Measurements from ENCODE around the gene NIT2. TPM values are rescaled to one million over a fixed set of nuclear protein-coding genes. Genes with fewer than 3 reads are reported as not detected.
A peak's percentile ranks its signal among the peaks of the same experiment; 100 is the strongest.

NIT2 gene
- total and polyA plus RNA-seq, 10 of the 15 experiments (the other 5 are each of a cell fraction or from before 2014, with no cell fraction given): 49.3 to 215 (median 76.4) TPM

GRCh38 chr3:100311011-100311410 is 23.5 kb upstream of the NIT2 start (continued):
- TF ChIP-seq ZNF274 (IDR thresholded peaks at IDR 0.05; ENCODE audit: insufficient read depth, insufficient read length): no peak
- TF ChIP-seq GATAD2B (conservative IDR thresholded peaks at IDR 0.05; ENCODE audit: low read depth): no peak
- no peak for TF ChIP-seq ZZZ3 (IDR thresholded peaks at IDR 0.05; ENCODE audit: control insufficient read depth, insufficient read length, low read depth)
- no peak for TF ChIP-seq TAF1 (IDR thresholded peaks at IDR 0.05; ENCODE audit: borderline replicate concordance, low read depth, low read length)
- TF ChIP-seq EP300 (IDR thresholded peaks at IDR 0.05; ENCODE audit: borderline replicate concordance in 1 of 2, control insufficient read depth in 1 of 2, low read depth in 2 of 2, low read length in 2 of 2): no peak
- no peak for TF ChIP-seq BACH1 (IDR thresholded peaks at IDR 0.05; ENCODE audit: borderline replicate concordance)
- TF ChIP-seq CHD1 (IDR thresholded peaks at IDR 0.05; ENCODE audit: low read depth, low read length): no peak
- TF ChIP-seq MLLT1 (IDR thresholded peaks at IDR 0.05): no peak

DNA sequence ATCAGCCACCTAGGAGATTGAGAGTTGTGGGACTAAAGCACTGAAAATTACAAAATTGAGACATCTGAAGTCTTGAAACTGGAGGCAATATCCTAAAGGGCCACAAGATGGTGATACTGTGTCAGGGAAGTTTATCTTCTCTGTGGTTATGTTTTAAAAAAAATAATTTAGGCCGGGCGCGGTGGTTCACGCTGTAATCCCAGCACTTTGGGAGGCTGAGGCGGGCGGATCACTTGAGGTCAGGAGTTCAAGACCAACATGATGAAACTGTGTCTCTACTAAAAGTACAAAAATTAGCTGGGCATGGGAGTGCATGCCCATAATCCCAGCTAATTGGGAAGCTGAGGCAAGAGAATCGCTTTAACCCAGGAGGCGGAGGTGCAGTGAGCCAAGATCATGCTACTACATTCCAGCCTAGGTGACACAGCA is 17.9 kb upstream of the NIT2 start:
- CTCF ChIA-PET: interaction anchor here (0.6 to 4.2 kb wide), 47 partner anchors 10 to 1371 kb away, joined by 3 to 43 read pairs (median 4); partner anchors contain the start of gene LNP1
- RAD21 ChIA-PET (ENCODE audit: unreplicated experiment): interaction anchor here (0.7 to 2.9 kb wide), 24 partner anchors 15 to 485 kb away, joined by 3 to 37 read pairs (median 4); partner anchors contain the start of genes LNP1 and TMEM45A
- peaks cover 0 to 2% of the 10 kb centered on the region in 2 experiments; a peak in 1 of 4 replicates for H3K36me3 ChIP-seq (ENCODE audit: control insufficient read depth in 2 of 2, insufficient read depth in 2 of 2, low read length in 1 of 2)
- WGBS (ENCODE audit: insufficient coverage, insufficient replicate concordance, low lambda C conversion rate, missing lambda C conversion rate): 55% methylated on average over 8 of the region's 8 CpGs
- intact Hi-C loops (cut with micrococcal nuclease; ENCODE audit: unreplicated experiment) (loop anchor here (1.0 to 10.0 kb wide), 4 partner anchors 146 to 398 kb away; no protein-coding TSS in a partner anchor), in situ Hi-C loops (cut with MboI) (no loop called here)
- H3K27ac ChIP-seq (ENCODE audit: control insufficient read depth, insufficient read depth): no peak overlapping the region
- H3K4me2 ChIP-seq (ENCODE audit: control insufficient read depth, insufficient read depth): no peak overlapping the region
- no peaks in the 10 kb centered on the region for H3K9me3 ChIP-seq (replicated peaks; ENCODE audit: control insufficient read depth, insufficient read depth, low read length)
- SMC1A ChIA-PET (ENCODE audit: uncharacterized antibody, unreplicated experiment): interaction anchor here (0.8 to 3.8 kb wide), 28 partner anchors 11 to 485 kb away, joined by 3 to 50 read pairs (median 4); partner anchors contain the start of genes LNP1, NIT2, TMEM45A and TOMM70
- no TSS peak for BruUV-seq (replicated peaks)
- no peaks in the 10 kb centered on the region for H3K27me3 ChIP-seq (replicated peaks in 1 of 2; ENCODE audit: control insufficient read depth in 2 of 2, insufficient read depth in 2 of 2, low read length in 1 of 2)
- no peaks in the 10 kb centered on the region for H3K79me2 ChIP-seq (ENCODE audit: control insufficient read depth, insufficient read depth, low read length)
- DNase-seq (ENCODE audit: low read depth, low spot score) (no peak), ATAC-seq (peak; percentile 80), FAIRE-seq (peak; percentile 44)
- H3K4me1 ChIP-seq (ENCODE audit: control insufficient read depth, insufficient read depth, low read length): peaks cover 3% of the 10 kb centered on the region; the same call in 1 of the 2 replicates
- H3K9ac ChIP-seq (ENCODE audit: control insufficient read depth, insufficient read depth, low read length): no peak overlapping the region
- H4K20me1 ChIP-seq (ENCODE audit: control insufficient read depth, insufficient read depth): no peaks in the 10 kb centered on the region
- H2AFZ ChIP-seq (ENCODE audit: control insufficient read depth, low read depth, low read length): no peak overlapping the region; the same call in 1 of the 2 replicates
- no peak overlapping the region for H3K4me3 ChIP-seq
- POLR2A ChIA-PET: interaction anchor here (0.5 to 1.6 kb wide), 6 partner anchors 15 to 1374 kb away, joined by 3 to 6 read pairs (median 4); partner anchors contain the start of genes LNP1 and TOMM70
- TF ChIP-seq CBFB (IDR thresholded peaks at IDR 0.05; ENCODE audit: low read depth): peak; percentile 68; the same call in 1 of the 2 replicates
- TF ChIP-seq SIN3A (IDR thresholded peaks at IDR 0.05; ENCODE audit: low read depth, low read length): no peak
- TF ChIP-seq CTCF (IDR thresholded peaks at IDR 0.05 in 2 of 3, conservative IDR thresholded peaks at IDR 0.05 in 1 of 3; ENCODE audit: control insufficient read depth in 2 of 3, extremely low read depth in 1 of 3, insufficient read depth in 1 of 3, low read depth in 3 of 3, low read length in 3 of 3): peak; percentile 66 to 67 (median 67)
- TF ChIP-seq USF2 (IDR thresholded peaks at IDR 0.05; ENCODE audit: borderline replicate concordance, low read depth, low read length): no peak
- peak; percentile 75 for TF ChIP-seq ZNF384 (IDR thresholded peaks at IDR 0.05; ENCODE audit: borderline replicate concordance, low read depth, low read length)
- peak; percentile 82 for TF ChIP-seq RUNX3 (IDR thresholded peaks at IDR 0.05; ENCODE audit: low read length)
- TF ChIP-seq BRCA1 (IDR thresholded peaks at IDR 0.05; ENCODE audit: low read depth, low read length): no peak
- TF ChIP-seq TCF7 (IDR thresholded peaks at IDR 0.05; ENCODE audit: borderline replicate concordance): no peak
